GM12892 (cell line): Measurements from ENCODE around the gene MIP.

Experiments
- POLR2A ChIP-seq: IDR thresholded peaks from 2 replicates; pipeline ENCODE4 v1.6.1; 2011; ENCODE audit warnings: low read depth, low read length, control low read depth
- POLR2AphosphoS5 ChIP-seq: IDR thresholded peaks from 2 replicates; pipeline ENCODE4 v1.6.1; 2011; ENCODE audit warnings: low read depth, low read length, control low read depth
- TAF1 ChIP-seq: IDR thresholded peaks from 2 replicates; pipeline ENCODE4 v1.6.1; 2011; ENCODE audit warnings: low read depth, mild to moderate bottlenecking, control low read depth, low read length, borderline replicate concordance

GRCh38 chr12:56462565-56462964 lies 8.1 kb upstream of the MIP start:
- TF ChIP-seq POLR2A (no peak), POLR2AphosphoS5 (no peak), TAF1 (no peak)
